Keratinocyte (primary cell): Measurements from ENCODE around the gene SSBP2.

ENCODE experiments used
- CTCF ChIP-seq, 3 experiments: IDR thresholded peaks in 1 of 3; conservative IDR thresholded peaks in 1 of 3; optimal IDR thresholded peaks in 1 of 3; 2 replicates in 2 of 3; 3 replicates in 1 of 3; pipeline versions ENCODE3 to v1.5.1; 2011; ENCODE audit warnings: low read length in 3 of 3, mild to moderate bottlenecking in 3 of 3, moderate library complexity in 2 of 3, control low read depth in 1 of 3, inconsistent platforms in 1 of 3; ENCODE audit not compliant: insufficient read depth in 2 of 3; ENCODE audit errors: extremely low read depth in 1 of 3
- EZH2 ChIP-seq: IDR thresholded peaks from one replicate; pipeline ENCODE4 v1.6.1; 2012; ENCODE audit warnings: inconsistent platforms, mild to moderate bottlenecking, low read length, moderate library complexity

GRCh38 chr5:81556809-81557208 is 194.1 kb downstream of the SSBP2 start:
- TF ChIP-seq CTCF (optimal IDR thresholded peaks at IDR 0.05 in 1 of 3, IDR thresholded peaks at IDR 0.05 in 1 of 3, conservative IDR thresholded peaks at IDR 0.05 in 1 of 3; ENCODE audit: extremely low read depth in 1 of 3, insufficient read depth in 2 of 3, low read length in 3 of 3) (no peak), EZH2 (no peak)
